ENCODE measurements around the gene BARX2.

BARX2 gene

DNA sequence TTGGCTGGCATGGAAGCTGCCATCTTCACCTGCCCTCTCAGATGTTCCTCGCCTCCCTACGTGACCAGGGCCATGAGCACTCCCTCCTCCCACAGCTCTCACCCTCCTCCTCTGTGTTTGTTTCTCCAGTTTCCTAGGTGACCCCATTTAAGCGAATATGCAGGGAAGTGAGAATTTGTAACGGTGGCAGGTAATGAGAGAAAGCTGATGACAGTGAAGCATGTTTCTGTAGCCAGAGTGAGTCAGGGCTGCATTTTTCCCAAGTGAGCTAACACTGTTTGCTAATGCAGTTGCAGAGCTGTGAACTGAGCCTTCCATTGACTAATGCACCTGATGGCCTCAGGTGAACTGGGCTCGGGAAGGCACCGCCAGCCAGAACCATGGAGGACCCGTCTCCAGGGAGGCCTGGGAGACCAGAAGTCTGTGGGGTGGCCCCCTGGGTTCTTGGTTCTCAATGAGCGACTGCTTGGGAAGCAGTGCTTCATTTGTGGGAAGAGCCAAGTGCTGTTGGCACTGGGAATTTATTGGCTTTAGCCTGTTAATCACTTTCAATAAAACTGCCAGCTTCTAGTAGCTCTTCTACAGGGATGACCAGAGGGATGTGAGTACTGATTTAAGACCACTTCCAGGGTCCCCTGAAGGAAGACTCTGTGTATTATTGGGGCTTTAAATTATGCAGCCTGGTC, 64.5 kb downstream of the BARX2 start:
- DNase-seq: no peak

- DNase-seq: no peak
Observed at GRCh38 chr11:129442171-129442570, 66.5 kb downstream of the BARX2 start.

GRCh38 chr11:129443276-129443675, 67.6 kb downstream of the BARX2 start:
- DNase-seq: no peak

GRCh38 chr11:129444274-129444673, 68.6 kb downstream of the BARX2 start:
- DNase-seq: no peak

- DNase-seq: no peak
Observed at GRCh38 chr11:129445226-129445625, 69.6 kb downstream of the BARX2 start.

GRCh38 chr11:129446572-129446971, 70.9 kb downstream of the BARX2 start:
- no peak for DNase-seq

GRCh38 chr11:129447654-129448239, 72.1 kb downstream of the BARX2 start:
- DNase-seq: no peak

DNA sequence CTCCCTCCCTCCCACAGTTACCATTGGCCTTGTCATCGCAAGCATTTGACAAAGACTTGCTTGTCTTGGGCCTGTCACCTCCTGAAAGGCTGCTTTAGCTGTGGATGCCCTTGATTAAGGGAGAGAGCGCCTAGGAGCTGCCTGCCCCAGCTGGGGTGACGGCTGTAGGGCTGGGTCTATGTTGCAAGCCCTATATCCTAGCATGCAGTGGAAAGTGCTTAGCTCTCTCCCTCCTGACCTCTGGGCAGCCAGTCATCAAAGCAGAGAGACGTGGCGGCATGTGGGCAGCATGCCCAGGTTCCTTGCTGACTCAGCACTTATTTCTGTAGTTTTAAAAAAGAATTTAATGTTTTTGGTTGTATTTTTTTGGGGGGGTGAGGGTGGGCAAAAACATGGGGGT, 75.9 kb downstream of the BARX2 start:
- no peak for DNase-seq

DNA sequence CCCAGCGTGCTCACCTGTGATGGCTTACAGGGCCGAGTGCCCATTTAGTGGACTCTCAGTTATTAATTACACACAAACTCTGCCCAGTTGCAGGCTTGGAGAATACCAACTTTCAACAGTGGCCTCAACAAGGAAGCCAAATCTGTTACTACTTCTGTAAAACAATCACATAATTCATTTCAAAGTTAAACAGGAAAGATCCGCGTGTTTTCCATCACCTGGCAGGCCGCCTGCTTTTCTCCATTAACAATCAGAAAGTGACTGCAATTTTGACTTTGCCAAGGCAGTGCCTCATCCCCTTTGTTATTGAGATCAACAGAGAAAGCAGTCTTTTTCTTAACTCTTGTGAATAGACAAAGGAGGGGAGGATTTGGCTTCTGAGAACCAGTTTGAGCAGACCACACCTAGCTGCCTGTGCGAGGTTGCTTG, 77.7 kb downstream of the BARX2 start:
- DNase-seq: no peak

GRCh38 chr11:129455101-129455500, 79.5 kb downstream of the BARX2 start:
- DNase-seq: no peak

DNA sequence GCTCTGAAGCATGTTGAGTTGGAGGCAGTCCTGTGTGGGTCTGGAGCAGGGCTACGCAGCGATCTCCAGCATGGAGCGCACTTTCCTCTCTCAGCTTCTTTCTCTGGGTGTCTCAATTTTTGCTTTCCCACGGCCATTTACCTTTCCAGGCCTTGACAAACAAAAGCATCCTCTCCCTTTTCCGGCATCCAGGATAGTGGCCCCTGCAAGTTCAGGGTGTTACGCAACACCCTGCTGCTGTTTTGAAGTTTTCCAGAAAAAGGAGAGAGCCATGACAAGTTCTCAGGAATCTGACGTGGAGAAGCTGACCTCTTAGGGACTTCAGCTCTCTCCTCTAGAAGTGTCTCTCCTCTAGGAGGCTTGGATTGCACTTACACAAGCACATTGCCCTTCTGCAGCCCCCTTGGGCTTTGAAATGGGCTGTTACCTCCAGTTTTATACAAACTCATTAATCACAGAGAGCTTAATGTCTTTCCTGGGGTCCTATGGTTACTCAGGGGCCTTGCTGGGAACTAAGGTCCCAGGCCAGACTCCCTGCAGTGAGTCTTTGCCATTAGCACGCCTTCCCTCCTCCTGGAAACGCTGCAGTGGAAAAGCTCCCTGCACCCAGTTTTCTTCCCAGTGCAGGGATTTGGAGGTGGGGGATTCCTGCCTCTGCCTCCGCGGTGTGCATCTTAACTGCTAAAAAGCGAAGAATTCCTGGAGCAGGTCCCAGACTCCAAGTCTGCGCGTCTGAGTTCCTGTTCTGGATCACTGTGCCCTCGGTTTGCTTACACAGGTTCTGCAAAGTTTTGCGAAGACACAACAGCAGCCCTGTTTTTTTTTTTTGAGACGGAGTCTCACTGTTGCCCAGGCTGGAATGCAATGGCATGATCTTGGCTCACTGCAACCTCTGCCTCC, 80.4 kb downstream of the BARX2 start:
- DNase-seq: no peak

DNA sequence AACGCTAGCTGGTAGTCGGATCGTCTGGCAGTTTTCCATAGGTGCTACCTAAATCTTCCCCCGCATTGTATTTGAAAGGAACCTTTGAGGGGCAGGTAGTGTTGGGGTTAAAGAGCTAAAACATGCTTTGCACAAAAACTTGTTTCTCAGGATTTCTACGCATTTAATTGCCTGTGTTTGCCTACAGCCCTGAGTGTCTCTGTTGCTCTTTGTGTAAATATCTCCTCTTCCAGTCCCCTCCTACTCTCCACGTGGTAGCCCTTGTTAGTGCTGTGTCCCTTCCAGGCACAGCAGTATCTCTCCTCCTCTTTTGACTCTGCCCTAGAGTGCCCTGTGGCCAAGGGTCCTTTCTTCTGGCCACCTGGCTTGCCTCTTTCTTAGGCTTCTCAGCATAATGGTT, 81.7 kb downstream of the BARX2 start:
- DNase-seq: no peak

- no peak for DNase-seq
Observed at GRCh38 chr11:129458278-129458677, 82.6 kb downstream of the BARX2 start.

DNA sequence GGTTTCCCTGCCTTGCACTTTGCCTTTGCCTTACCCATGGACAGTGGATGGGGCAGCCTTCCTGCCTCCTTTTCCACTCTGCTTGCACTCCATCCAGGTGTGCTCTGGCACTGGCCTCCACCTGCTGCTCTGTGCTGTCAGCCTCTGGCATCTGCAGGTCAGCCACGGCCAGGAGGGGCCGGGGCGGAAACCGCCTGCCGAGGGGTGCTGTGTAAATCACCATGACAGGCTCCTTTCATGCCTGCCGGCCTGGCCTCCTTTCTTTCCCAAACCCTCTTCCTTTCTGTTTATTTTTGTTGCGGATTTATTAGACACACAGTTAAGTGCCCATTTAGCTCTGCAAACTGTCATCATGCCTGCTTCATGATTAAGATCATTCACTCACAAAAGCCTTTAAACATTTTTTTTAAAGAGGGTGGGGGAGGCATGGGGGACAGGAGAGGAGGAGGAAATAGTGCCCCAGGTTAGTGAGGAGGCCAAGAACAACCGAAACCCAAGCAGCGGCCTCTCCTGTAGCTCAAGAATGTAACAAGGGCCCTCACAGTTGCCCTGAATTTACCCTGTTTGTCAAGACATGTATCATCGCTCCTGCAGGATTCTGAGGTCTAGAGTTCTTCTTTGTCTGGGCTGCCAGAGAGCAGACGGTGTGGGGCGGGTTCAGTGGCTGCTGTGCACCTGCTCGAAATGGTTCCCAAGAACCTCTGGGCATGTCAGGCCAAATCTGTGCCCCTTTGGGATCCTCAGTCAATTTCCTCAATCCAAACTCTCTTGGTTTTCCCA, 83.3 kb downstream of the BARX2 start:
- no peak for DNase-seq

DNA sequence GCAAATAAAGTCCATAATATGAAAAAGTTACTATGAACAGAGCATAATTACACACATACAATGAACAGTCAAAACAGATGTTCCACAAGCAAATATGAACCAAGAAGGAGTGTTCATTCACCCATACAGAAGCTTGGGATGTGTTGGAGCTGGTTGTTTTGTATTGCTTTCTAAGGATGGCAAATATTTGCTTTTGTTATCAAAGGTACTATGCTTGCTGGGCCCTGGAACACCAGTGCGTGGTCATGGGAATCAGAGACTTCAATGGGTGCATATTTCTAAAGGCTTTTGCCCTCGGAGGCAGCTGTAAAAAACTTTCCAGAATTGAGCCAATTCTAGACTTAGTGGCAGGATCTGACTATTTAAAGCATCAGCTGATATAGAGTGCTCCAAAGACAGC, 85.1 kb downstream of the BARX2 start:
- no peak for DNase-seq

DNA sequence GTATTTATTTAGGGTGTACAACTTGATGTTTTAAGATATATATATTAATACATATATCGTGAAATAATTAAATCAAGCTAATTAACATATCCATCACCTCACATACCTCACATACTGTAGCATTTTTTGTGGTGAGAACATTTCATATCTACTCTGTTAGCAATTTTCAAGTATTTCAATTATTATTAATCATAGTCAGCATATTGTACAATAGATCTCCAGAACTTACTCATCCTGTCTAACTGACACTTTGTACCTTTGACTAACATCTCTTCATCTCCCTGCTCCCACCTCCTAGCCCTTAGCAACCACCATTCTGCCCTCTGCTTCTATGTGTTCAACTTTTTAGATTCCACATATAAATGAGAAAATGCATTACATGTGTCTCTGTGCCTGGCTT, 108.4 kb downstream of the BARX2 start:
- DNase-seq: no peak

- DNase-seq: no peak
Observed at GRCh38 chr11:129489249-129489648, 113.6 kb downstream of the BARX2 start.

DNA sequence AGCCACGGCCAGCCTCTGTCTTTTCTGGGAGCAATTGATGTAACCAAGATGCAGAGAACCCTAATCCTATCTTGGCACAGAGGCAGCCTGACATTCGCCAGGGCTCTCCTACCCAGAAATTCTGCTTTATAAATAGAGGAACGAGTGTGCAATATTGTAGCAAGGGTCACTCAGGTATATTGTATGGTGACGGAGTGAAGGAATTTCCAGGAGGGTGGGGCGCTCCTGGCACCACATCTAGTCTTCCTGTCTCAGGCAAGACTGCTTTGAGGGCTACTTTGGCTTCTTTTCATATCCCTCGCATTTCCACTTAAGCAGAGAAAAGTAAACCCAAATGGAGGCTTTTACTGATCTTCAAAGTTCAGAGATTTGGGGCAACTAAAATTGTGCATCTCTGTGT, 114.4 kb downstream of the BARX2 start:
- no peak for DNase-seq

- DNase-seq: no peak
Observed at GRCh38 chr11:129493746-129494145, 118.1 kb downstream of the BARX2 start.
